Measurements from ENCODE around the gene CLEC4F.

- no peak for TF ChIP-seq POLR2A (IDR thresholded peaks at IDR 0.05; ENCODE audit: low read depth, low read length)
- TF ChIP-seq POLR2AphosphoS5 (IDR thresholded peaks at IDR 0.05; ENCODE audit: low read depth, low read length) = no peak
Measured at GRCh38 chr2:70852824-70853223, 32.4 kb upstream of the CLEC4F start.

All from GM12892 (cell line).